ENCODE measurements around the gene OR2T8. TPM values are rescaled to one million over a fixed set of nuclear protein-coding genes. Genes with fewer than 3 reads are reported as not detected.
"Not testable (repeated sequence)": the region's sequence is repeated elsewhere in the genome, so short reads cannot be mapped to it uniquely, and the experiment has no call there.

OR2T8 gene
- total and polyA plus RNA-seq, 4 donors = 0.70 TPM; not detected in 3

- DNase-seq (ENCODE audit: low spot score) = peak; percentile 95
- H3K4me1 ChIP-seq (ENCODE audit: control insufficient read depth in 4 of 4, insufficient read depth in 4 of 4, low read length in 3 of 4); H3K27ac ChIP-seq (ENCODE audit: low read depth in 1 of 2, low read length in 2 of 2); H3K9ac ChIP-seq (ENCODE audit: low read depth in 1 of 2, low read length in 2 of 2); H3K27me3 ChIP-seq (ENCODE audit: control insufficient read depth in 4 of 4, insufficient read depth in 4 of 4, low read length in 3 of 4); H3K9me3 ChIP-seq (ENCODE audit: control insufficient read depth in 4 of 4, low read length in 3 of 4); H3K36me3 ChIP-seq (ENCODE audit: control insufficient read depth in 4 of 4, insufficient read depth in 3 of 4, low read depth in 1 of 4, low read length in 3 of 4): not testable (repeated sequence)
- H3K4me3 ChIP-seq (ENCODE audit: low read depth in 1 of 3, low read length in 3 of 3) = peak overlapping the region in 2 of 3 donors; percentile 18 to 20
- TF ChIP-seq, protein P1, sequence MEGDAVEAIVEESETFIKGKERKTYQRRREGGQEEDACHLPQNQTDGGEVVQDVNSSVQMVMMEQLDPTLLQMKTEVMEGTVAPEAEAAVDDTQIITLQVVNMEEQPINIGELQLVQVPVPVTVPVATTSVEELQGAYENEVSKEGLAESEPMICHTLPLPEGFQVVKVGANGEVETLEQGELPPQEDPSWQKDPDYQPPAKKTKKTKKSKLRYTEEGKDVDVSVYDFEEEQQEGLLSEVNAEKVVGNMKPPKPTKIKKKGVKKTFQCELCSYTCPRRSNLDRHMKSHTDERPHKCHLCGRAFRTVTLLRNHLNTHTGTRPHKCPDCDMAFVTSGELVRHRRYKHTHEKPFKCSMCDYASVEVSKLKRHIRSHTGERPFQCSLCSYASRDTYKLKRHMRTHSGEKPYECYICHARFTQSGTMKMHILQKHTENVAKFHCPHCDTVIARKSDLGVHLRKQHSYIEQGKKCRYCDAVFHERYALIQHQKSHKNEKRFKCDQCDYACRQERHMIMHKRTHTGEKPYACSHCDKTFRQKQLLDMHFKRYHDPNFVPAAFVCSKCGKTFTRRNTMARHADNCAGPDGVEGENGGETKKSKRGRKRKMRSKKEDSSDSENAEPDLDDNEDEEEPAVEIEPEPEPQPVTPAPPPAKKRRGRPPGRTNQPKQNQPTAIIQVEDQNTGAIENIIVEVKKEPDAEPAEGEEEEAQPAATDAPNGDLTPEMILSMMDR (IDR thresholded peaks at IDR 0.05; ENCODE audit: low read depth, low read length, missing input control) = peak; percentile 33
- peak in 1 of 2 donors; percentile 70 for TF ChIP-seq RAD21 (IDR thresholded peaks at IDR 0.05)
- WGBS = 22% methylated on average over 44 of the region's 44 CpGs
Measured at GRCh38 chr1:247936965-247937734, 17.1 kb downstream of the OR2T8 start.

DNA sequence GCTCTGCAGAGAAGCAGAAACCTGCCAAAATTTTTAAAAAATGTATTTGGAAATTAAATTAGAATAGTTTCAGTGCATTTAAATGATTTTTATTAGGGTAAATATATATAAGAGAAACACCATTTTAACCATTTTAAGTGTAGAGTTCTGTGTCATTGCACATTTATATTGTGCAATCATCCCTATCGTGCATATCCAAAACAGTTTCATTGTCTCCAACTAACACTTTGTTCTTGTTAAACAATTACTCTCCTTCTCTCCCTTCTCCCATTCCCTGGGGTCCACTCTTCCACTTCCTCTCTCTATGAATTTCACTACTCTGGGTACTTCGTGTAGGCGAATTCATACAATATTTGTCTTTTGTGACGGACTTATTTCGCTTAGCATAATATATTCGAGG is 22.6 kb downstream of the OR2T8 start:
- H3K4me1 ChIP-seq (ENCODE audit: control insufficient read depth in 4 of 4, insufficient read depth in 4 of 4, low read length in 3 of 4) = no peaks in the 10 kb centered on the region
- H3K36me3 ChIP-seq (ENCODE audit: control insufficient read depth in 4 of 4, insufficient read depth in 3 of 4, low read depth in 1 of 4, low read length in 3 of 4) = no peaks in the 10 kb centered on the region
- no peak overlapping the region for H3K4me3 ChIP-seq (ENCODE audit: low read depth in 1 of 3, low read length in 3 of 3)
- H3K9me3 ChIP-seq (ENCODE audit: control insufficient read depth in 4 of 4, low read length in 3 of 4) = peaks cover 0 to 2% (median 0%) of the 10 kb centered on the region in 4 donors
- no peak overlapping the region for H3K27ac ChIP-seq (ENCODE audit: low read depth in 1 of 2, low read length in 2 of 2)
- TF ChIP-seq RXRA (IDR thresholded peaks at IDR 0.05) = no peak
- no peak for TF ChIP-seq HNF4A (conservative IDR thresholded peaks at IDR 0.05)
- no peak for TF ChIP-seq GABPA (IDR thresholded peaks at IDR 0.05 in 1 of 2, conservative IDR thresholded peaks at IDR 0.05 in 1 of 2)
- WGBS = 73% methylated on average over 6 of the region's 6 CpGs
- no peak for DNase-seq (ENCODE audit: low spot score)
- H3K9ac ChIP-seq (ENCODE audit: low read depth in 1 of 2, low read length in 2 of 2) = no peak overlapping the region
- no peaks in the 10 kb centered on the region for H3K27me3 ChIP-seq (ENCODE audit: control insufficient read depth in 4 of 4, insufficient read depth in 4 of 4, low read length in 3 of 4)

- WGBS = 69% methylated on average over 3 of the region's 3 CpGs
- H3K9ac ChIP-seq (ENCODE audit: low read depth in 1 of 2, low read length in 2 of 2) = no peak within 1 kb of the TSS
- H3K4me3 ChIP-seq (ENCODE audit: low read depth in 1 of 3, low read length in 3 of 3) = no peak within 1 kb of the TSS
- H3K27ac ChIP-seq (ENCODE audit: low read depth in 1 of 2, low read length in 2 of 2) = no peak within 1 kb of the TSS
- H3K36me3 ChIP-seq (ENCODE audit: control insufficient read depth in 4 of 4, insufficient read depth in 3 of 4, low read depth in 1 of 4, low read length in 3 of 4) = no peaks in the 10 kb centered on the region
- no peaks in the 10 kb centered on the region for H3K4me1 ChIP-seq (ENCODE audit: control insufficient read depth in 4 of 4, insufficient read depth in 4 of 4, low read length in 3 of 4)
- no peak for DNase-seq (ENCODE audit: low spot score)
- peaks cover 0 to 2% (median 0%) of the 10 kb centered on the region in 4 donors for H3K9me3 ChIP-seq (ENCODE audit: control insufficient read depth in 4 of 4, low read length in 3 of 4)
- no peaks in the 10 kb centered on the region for H3K27me3 ChIP-seq (ENCODE audit: control insufficient read depth in 4 of 4, insufficient read depth in 4 of 4, low read length in 3 of 4)
- TF ChIP-seq JUND (IDR thresholded peaks at IDR 0.05) (no peak), GABPA (IDR thresholded peaks at IDR 0.05 in 1 of 2, conservative IDR thresholded peaks at IDR 0.05 in 1 of 2) (no peak), FOXA1 (IDR thresholded peaks at IDR 0.05) (no peak), ATF3 (IDR thresholded peaks at IDR 0.05) (no peak), ZBTB33 (IDR thresholded peaks at IDR 0.05) (no peak), RXRA (IDR thresholded peaks at IDR 0.05) (no peak), YY1 (IDR thresholded peaks at IDR 0.05) (no peak), SP1 (IDR thresholded peaks at IDR 0.05) (no peak), TAF1 (conservative IDR thresholded peaks at IDR 0.05) (no peak), NR2F2 (IDR thresholded peaks at IDR 0.05) (no peak), FOXA2 (IDR thresholded peaks at IDR 0.05) (no peak), RAD21 (IDR thresholded peaks at IDR 0.05) (no peak), HNF4G (IDR thresholded peaks at IDR 0.05) (no peak), MAX (IDR thresholded peaks at IDR 0.05) (no peak), HNF4A (conservative IDR thresholded peaks at IDR 0.05) (no peak)
- TF ChIP-seq, protein P1 (IDR thresholded peaks at IDR 0.05; ENCODE audit: low read depth, low read length, missing input control) = no peak
- TF ChIP-seq, protein P2, sequence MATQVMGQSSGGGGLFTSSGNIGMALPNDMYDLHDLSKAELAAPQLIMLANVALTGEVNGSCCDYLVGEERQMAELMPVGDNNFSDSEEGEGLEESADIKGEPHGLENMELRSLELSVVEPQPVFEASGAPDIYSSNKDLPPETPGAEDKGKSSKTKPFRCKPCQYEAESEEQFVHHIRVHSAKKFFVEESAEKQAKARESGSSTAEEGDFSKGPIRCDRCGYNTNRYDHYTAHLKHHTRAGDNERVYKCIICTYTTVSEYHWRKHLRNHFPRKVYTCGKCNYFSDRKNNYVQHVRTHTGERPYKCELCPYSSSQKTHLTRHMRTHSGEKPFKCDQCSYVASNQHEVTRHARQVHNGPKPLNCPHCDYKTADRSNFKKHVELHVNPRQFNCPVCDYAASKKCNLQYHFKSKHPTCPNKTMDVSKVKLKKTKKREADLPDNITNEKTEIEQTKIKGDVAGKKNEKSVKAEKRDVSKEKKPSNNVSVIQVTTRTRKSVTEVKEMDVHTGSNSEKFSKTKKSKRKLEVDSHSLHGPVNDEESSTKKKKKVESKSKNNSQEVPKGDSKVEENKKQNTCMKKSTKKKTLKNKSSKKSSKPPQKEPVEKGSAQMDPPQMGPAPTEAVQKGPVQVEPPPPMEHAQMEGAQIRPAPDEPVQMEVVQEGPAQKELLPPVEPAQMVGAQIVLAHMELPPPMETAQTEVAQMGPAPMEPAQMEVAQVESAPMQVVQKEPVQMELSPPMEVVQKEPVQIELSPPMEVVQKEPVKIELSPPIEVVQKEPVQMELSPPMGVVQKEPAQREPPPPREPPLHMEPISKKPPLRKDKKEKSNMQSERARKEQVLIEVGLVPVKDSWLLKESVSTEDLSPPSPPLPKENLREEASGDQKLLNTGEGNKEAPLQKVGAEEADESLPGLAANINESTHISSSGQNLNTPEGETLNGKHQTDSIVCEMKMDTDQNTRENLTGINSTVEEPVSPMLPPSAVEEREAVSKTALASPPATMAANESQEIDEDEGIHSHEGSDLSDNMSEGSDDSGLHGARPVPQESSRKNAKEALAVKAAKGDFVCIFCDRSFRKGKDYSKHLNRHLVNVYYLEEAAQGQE (IDR thresholded peaks at IDR 0.05) = no peak
Measured at GRCh38 chr1:247948558-247948957, 28.5 kb downstream of the OR2T8 start, which contains the start of gene OR2L8. OR2L8 (plus strand) TSS chr1:247948858; CDS start chr1:247948858, 0 bp downstream.

All from liver (tissue), 9 donors.